Neuronal stem cell (in vitro differentiated cells): Measurements from ENCODE around the gene PIM3.

ENCODE experiments used
- DNase-seq: peaks from one replicate; pipeline ENCODE4 v3.0.0-alpha.2; 2013; ENCODE audit warnings: low spot score
- H2AFZ ChIP-seq: one replicate; pipeline ENCODE4 v1.6.1; 2013; ENCODE audit warnings: mild to moderate bottlenecking, low read length, inconsistent platforms
- H2AK5ac ChIP-seq: 2 replicates; pipeline ENCODE4 v1.6.1; 2013; ENCODE audit warnings: low read depth, mild to moderate bottlenecking, inconsistent platforms, low read length, moderate library complexity, mixed read lengths
- H2BK120ac ChIP-seq: 2 replicates; pipeline ENCODE4 v1.6.1; 2013; ENCODE audit warnings: low read depth, mild to moderate bottlenecking, inconsistent platforms, low read length, moderate library complexity, mixed read lengths
- H2BK12ac ChIP-seq: one replicate; pipeline ENCODE4 v1.6.1; 2013; ENCODE audit warnings: low read length, inconsistent platforms
- H2BK15ac ChIP-seq: 2 replicates; pipeline ENCODE4 v1.6.1; 2013; ENCODE audit warnings: mild to moderate bottlenecking, low read length, inconsistent platforms, mixed read lengths
- H2BK5ac ChIP-seq: one replicate; pipeline ENCODE4 v1.6.1; 2013; ENCODE audit warnings: inconsistent platforms, mild to moderate bottlenecking, low read length, moderate library complexity
- H3K14ac ChIP-seq: one replicate; pipeline ENCODE4 v1.6.1; 2013; ENCODE audit warnings: low read length, inconsistent platforms
- H3K18ac ChIP-seq: 2 replicates; pipeline ENCODE4 v1.6.1; 2013; ENCODE audit warnings: low read length, inconsistent platforms
- H3K23ac ChIP-seq: 2 replicates; pipeline ENCODE4 v1.6.1; 2013; ENCODE audit warnings: low read depth, mild to moderate bottlenecking, mixed read lengths, low read length, inconsistent platforms; ENCODE audit not compliant: poor library complexity
- H3K27ac ChIP-seq: replicated peaks from 3 replicates; pipeline ENCODE4 v1.5.1; 2013; ENCODE audit warnings: low read length, inconsistent platforms
- H3K27me3 ChIP-seq, 3 experiments: 2 replicates each; pipeline ENCODE4 v1.6.1; 2013; ENCODE audit warnings: low read length in 3 of 3, mild to moderate bottlenecking in 2 of 3, inconsistent platforms in 1 of 3, low read depth in 1 of 3, mixed read lengths in 1 of 3, moderate library complexity in 1 of 3; ENCODE audit not compliant: control insufficient read depth in 3 of 3, insufficient read depth in 3 of 3
- H3K36me3 ChIP-seq, 2 donors: replicated peaks in 1 of 2; 2 replicates each; pipeline ENCODE4 v1.6.1; 2013; ENCODE audit warnings: low read length in 2 of 2; ENCODE audit not compliant: control insufficient read depth in 2 of 2, insufficient read depth in 2 of 2
- H3K4ac ChIP-seq: 2 replicates; pipeline ENCODE4 v1.6.1; 2013; ENCODE audit warnings: inconsistent platforms, mild to moderate bottlenecking, low read length, moderate library complexity
- H3K4me1 ChIP-seq, 2 donors: 1 replicate in 1 of 2; 2 replicates in 1 of 2; pipeline ENCODE4 v1.6.1; 2013; ENCODE audit warnings: low read length in 2 of 2, low read depth in 1 of 2; ENCODE audit not compliant: control insufficient read depth in 2 of 2, insufficient read depth in 1 of 2
- H3K4me2 ChIP-seq: one replicate; pipeline ENCODE4 v1.6.1; 2013; ENCODE audit warnings: mild to moderate bottlenecking, low read length, inconsistent platforms; ENCODE audit not compliant: insufficient read depth, poor library complexity, severe bottlenecking
- H3K4me3 ChIP-seq, 2 donors: 2 replicates each; pipeline ENCODE4 v1.5.1; 2013; ENCODE audit warnings: low read length in 2 of 2, mild to moderate bottlenecking in 2 of 2, inconsistent platforms in 1 of 2, moderate library complexity in 1 of 2
- H3K79me1 ChIP-seq: one replicate; pipeline ENCODE4 v1.6.1; 2013; ENCODE audit warnings: low read depth, mild to moderate bottlenecking, inconsistent platforms, low read length, moderate library complexity
- H3K9ac ChIP-seq: one replicate; pipeline ENCODE4 v1.6.1; 2013; ENCODE audit warnings: mild to moderate bottlenecking, low read depth, low read length, inconsistent platforms; ENCODE audit not compliant: poor library complexity
- H3K9me3 ChIP-seq, 2 donors: replicated peaks in 1 of 2; 2 replicates each; pipeline versions ENCODE3 to v1.6.1; 2013; ENCODE audit warnings: low read length in 2 of 2, mild to moderate bottlenecking in 2 of 2, inconsistent platforms in 1 of 2, low read depth in 1 of 2, mixed read lengths in 1 of 2, moderate library complexity in 1 of 2; ENCODE audit not compliant: control insufficient read depth in 2 of 2, insufficient read depth in 1 of 2
- H4K8ac ChIP-seq: one replicate; pipeline ENCODE4 v1.6.1; 2013; ENCODE audit warnings: low read depth, mild to moderate bottlenecking, inconsistent platforms, low read length, moderate library complexity
- H4K91ac ChIP-seq: one replicate; pipeline ENCODE4 v1.6.1; 2013; ENCODE audit warnings: low read length, low read depth, mild to moderate bottlenecking, inconsistent platforms; ENCODE audit not compliant: poor library complexity
- WGBS, 2 donors: extraction: QIAGEN DNeasy Blood & Tissue Kit; methylation state at CpG; one replicate each; pipeline ENCODE4 v1.1.7; 2013; ENCODE audit warnings: missing lambda C conversion rate in 2 of 2, mixed read lengths in 1 of 2; ENCODE audit not compliant: insufficient read length in 2 of 2, insufficient replicate concordance in 1 of 2; ENCODE audit errors: extremely low coverage in 2 of 2; 5-methylcytosine and 5-hydroxymethylcytosine counted together

Gene PIM3

GRCh38 chr22:49994361-49995040 lies 33.9 kb downstream of the PIM3 start:
- H2BK15ac ChIP-seq = peak overlapping the region; percentile 30
- peak overlapping the region; percentile 6 for H2BK5ac ChIP-seq
- H3K23ac ChIP-seq = no peak overlapping the region
- H4K91ac ChIP-seq = no peak overlapping the region
- no peak overlapping the region for H3K27ac ChIP-seq
- no peaks in the 10 kb centered on the region for H3K36me3 ChIP-seq
- whole genome bisulfite sequencing, 2 donors = no CpG with 5 or more reads among the region's 21 CpGs
- no peak overlapping the region for H3K9ac ChIP-seq
- H2BK120ac ChIP-seq = no peak overlapping the region
- H3K4me1 ChIP-seq = peaks cover 0 to 9% of the 10 kb centered on the region in 2 donors
- H3K4me2 ChIP-seq = no peak overlapping the region
- H3K79me1 ChIP-seq = no peaks in the 10 kb centered on the region
- peak overlapping the region; percentile 41 for H2BK12ac ChIP-seq
- peaks cover 4 to 9% of the 10 kb centered on the region in 2 donors for H3K9me3 ChIP-seq
- H3K4me3 ChIP-seq = no peak overlapping the region
- peak overlapping the region; percentile 39 for H3K14ac ChIP-seq
- H2AFZ ChIP-seq = no peak overlapping the region
- H3K27me3 ChIP-seq = peaks cover 0 to 14% (median 3%) of the 10 kb centered on the region in 3 experiments
- H3K18ac ChIP-seq = peak overlapping the region; percentile 45
- H2AK5ac ChIP-seq = peak overlapping the region; percentile 99
- no peak overlapping the region for H3K4ac ChIP-seq
- peak overlapping the region; percentile 23 for H4K8ac ChIP-seq
- no peak for DNase-seq

- H2BK12ac ChIP-seq = peak overlapping the region; percentile 41
- H2BK5ac ChIP-seq = peak overlapping the region; percentile 6
- H3K9ac ChIP-seq = no peak overlapping the region
- no peak overlapping the region for H2BK15ac ChIP-seq
- H3K9me3 ChIP-seq = peaks cover 4 to 9% of the 10 kb centered on the region in 2 donors
- H3K4ac ChIP-seq = no peak overlapping the region
- H3K36me3 ChIP-seq = no peaks in the 10 kb centered on the region
- H4K8ac ChIP-seq = no peak overlapping the region
- no peak overlapping the region for H2AFZ ChIP-seq
- H4K91ac ChIP-seq = no peak overlapping the region
- peaks cover 1 to 17% (median 7%) of the 10 kb centered on the region in 3 experiments for H3K27me3 ChIP-seq
- no peak overlapping the region for H3K4me2 ChIP-seq
- peaks cover 0 to 12% of the 10 kb centered on the region in 2 donors for H3K4me1 ChIP-seq
- H3K4me3 ChIP-seq = no peak overlapping the region
- H3K27ac ChIP-seq = no peak overlapping the region
- H3K23ac ChIP-seq = no peak overlapping the region
- no peak overlapping the region for H3K18ac ChIP-seq
- H3K79me1 ChIP-seq = no peaks in the 10 kb centered on the region
- no peak overlapping the region for H3K14ac ChIP-seq
- H2BK120ac ChIP-seq = no peak overlapping the region
- no CpG with 5 or more reads among the region's 3 CpGs for whole genome bisulfite sequencing, 2 donors
- H2AK5ac ChIP-seq = peak overlapping the region; percentile 99
- DNase-seq = no peak
Observed at GRCh38 chr22:49995041-49995360, 34.4 kb downstream of the PIM3 start.

- Histone ChIP-seq H3K18ac (peak overlapping the region; percentile 57), H2BK12ac (no peak overlapping the region), H2BK5ac (peak overlapping the region; percentile 6), H3K23ac (peak overlapping the region; percentile 83), H2BK15ac (peak overlapping the region; percentile 43), H4K8ac (no peak overlapping the region), H2AFZ (no peak overlapping the region), H3K27me3 (peaks cover 3 to 23% (median 12%) of the 10 kb centered on the region in 3 experiments), H3K4me2 (no peak overlapping the region), H3K9me3 (peaks cover 5 to 8% of the 10 kb centered on the region in 2 donors), H3K4ac (no peak overlapping the region), H2BK120ac (no peak overlapping the region), H3K27ac (no peak overlapping the region), H3K14ac (peak overlapping the region; percentile 63), H3K4me3 (no peak overlapping the region), H3K79me1 (no peaks in the 10 kb centered on the region), H3K9ac (peak overlapping the region; percentile 57), H4K91ac (no peak overlapping the region), H3K36me3 (no peaks in the 10 kb centered on the region), H3K4me1 (peaks cover 0 to 16% of the 10 kb centered on the region in 2 donors), H2AK5ac (peak overlapping the region; percentile 99)
- no peak for DNase-seq
- no CpG with 5 or more reads among the region's 10 CpGs for WGBS, 2 donors
Observed at GRCh38 chr22:49995361-49996118, 35.0 kb downstream of the PIM3 start.

- no CpG with 5 or more reads among the region's 4 CpGs for WGBS, 2 donors
- no peak overlapping the region for H4K8ac ChIP-seq
- DNase-seq = no peak
- no peak overlapping the region for H3K4ac ChIP-seq
- no peak overlapping the region for H2AFZ ChIP-seq
- no peak overlapping the region for H2BK15ac ChIP-seq
- no peak overlapping the region for H3K4me3 ChIP-seq
- H3K27ac ChIP-seq = no peak overlapping the region
- H3K14ac ChIP-seq = no peak overlapping the region
- H3K36me3 ChIP-seq = no peaks in the 10 kb centered on the region
- H3K9ac ChIP-seq = peak overlapping the region; percentile 0
- peaks cover 3 to 5% of the 10 kb centered on the region in 2 donors for H3K9me3 ChIP-seq
- H2AK5ac ChIP-seq = peak overlapping the region; percentile 99
- no peak overlapping the region for H2BK120ac ChIP-seq
- no peak overlapping the region for H2BK5ac ChIP-seq
- no peak overlapping the region for H4K91ac ChIP-seq
- peaks cover 3 to 29% (median 17%) of the 10 kb centered on the region in 3 experiments for H3K27me3 ChIP-seq
- H3K79me1 ChIP-seq = no peaks in the 10 kb centered on the region
- peaks cover 0 to 16% of the 10 kb centered on the region in 2 donors for H3K4me1 ChIP-seq
- H2BK12ac ChIP-seq = no peak overlapping the region
- no peak overlapping the region for H3K23ac ChIP-seq
- no peak overlapping the region for H3K18ac ChIP-seq
- H3K4me2 ChIP-seq = no peak overlapping the region
Observed at GRCh38 chr22:49996119-49996517, 35.5 kb downstream of the PIM3 start.
